Measurements from ENCODE around the gene GP5.

The GP5 gene

DNA sequence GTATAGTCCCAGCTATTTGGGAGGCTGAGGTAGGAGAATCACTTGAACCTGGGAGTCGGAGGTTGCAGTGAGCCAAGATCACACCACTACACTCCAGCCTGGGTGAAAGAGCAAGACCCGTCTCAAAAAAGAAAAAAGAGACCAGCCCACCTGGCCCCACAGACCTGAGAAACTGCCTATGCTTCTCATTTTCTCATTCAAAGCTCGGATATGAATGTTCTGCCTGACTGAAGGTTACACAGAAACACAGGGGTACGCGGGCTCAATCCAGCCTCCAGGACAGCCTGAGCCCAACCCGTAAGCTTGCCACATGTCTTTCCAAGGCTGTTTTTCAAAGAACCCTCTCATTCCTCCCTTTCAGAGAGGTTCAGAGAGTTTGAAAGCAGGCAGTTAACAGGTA lies 19.8 kb downstream of the GP5 start:
- no peak for DNase-seq (ENCODE audit: extremely low read depth in 1 of 2, low read depth in 1 of 2)

DNA sequence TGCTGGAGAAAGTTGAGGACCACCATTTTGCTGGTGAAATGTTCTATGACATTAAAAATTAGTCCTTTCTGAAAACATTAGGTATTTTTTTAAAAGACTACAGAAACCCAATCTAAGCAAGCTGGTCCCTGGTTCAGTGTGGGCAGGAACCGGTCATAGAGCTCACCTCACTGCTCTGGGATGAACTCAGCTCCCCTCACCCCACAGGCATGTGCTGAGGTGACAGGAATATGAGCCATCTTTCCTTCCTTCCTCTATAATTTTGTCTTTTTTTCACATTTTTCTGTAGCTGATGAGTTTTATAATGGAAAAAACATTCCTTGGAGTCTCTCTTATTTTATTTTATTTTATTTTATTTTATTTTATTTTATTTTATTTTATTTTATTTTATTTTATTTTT lies 21.4 kb downstream of the GP5 start:
- DNase-seq (ENCODE audit: extremely low read depth in 1 of 2, low read depth in 1 of 2): no peak

DNA sequence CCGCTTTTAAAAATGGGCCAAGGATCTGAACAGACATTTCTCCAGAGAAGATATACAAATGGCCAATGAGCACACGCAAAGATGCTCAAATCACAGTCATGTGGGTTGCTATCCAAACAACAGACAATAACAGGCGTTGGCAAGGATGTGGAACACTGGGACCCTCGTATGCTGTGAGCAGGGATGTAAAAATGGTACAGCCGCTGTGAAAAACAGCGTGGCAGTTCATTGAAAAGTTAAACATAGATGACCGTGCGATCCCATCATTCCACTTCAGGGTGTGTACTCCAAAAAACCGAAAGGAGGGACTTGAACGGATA lies 22.9 kb downstream of the GP5 start:
- no peak for DNase-seq (ENCODE audit: extremely low read depth in 1 of 2, low read depth in 1 of 2)

DNA sequence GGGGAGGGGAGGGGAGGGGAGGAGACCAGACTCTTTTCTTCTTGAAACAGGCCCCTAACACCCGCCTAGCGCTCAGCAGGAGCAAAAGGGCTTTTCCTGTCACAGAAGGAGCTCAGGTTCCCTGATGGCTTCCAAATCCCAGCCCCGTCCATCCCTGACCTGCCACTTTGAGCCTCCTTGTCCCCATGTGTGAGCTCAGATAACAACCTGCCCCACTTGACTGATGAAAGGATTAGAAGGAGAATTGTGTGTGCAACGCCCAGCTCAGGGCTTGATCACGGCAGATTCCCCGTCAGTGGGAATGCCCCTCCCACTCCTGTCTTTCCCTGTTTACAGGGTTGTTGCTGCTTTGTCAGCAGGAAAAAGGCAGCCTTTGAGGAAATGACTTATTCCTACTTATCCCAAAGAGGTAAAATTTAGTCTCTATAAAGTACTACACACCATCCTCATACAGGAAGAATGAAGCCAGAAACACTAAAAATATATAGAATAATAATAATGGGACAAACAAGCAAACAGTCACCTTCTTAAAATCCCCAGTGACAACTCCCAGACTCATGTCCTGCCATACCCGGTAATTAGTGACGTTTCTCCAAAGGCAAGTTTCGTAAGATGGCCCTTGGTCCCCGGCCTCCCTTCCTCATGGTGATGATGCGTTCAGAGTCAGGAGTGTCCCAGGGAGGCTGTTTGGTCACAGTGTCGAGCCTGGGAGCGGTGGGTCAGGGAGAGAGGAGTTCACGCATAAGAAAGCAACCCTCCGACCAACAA lies 23.4 kb downstream of the GP5 start:
- DNase-seq (ENCODE audit: extremely low read depth in 1 of 2, low read depth in 1 of 2): no peak

DNA sequence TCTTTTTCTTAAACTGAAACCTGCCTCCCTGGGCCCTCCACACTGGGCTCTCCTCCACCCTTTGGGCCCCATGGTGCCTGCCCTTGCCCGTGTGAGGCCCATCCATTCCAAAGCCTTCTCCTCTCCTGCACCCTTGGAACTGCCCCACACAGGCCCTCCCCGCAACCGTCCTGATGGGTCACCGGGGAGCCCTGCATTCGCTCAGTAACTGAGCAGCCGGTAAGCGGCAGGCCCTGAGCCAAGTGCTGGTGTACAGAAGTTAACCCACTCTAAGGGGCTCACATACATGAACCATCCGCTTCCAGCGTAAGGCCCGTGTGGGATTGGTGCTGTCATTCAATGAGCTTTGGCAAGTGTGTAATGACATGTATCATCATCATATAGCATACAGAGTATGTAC lies 24.1 kb downstream of the GP5 start:
- no peak for DNase-seq (ENCODE audit: extremely low read depth in 1 of 2, low read depth in 1 of 2)

DNA sequence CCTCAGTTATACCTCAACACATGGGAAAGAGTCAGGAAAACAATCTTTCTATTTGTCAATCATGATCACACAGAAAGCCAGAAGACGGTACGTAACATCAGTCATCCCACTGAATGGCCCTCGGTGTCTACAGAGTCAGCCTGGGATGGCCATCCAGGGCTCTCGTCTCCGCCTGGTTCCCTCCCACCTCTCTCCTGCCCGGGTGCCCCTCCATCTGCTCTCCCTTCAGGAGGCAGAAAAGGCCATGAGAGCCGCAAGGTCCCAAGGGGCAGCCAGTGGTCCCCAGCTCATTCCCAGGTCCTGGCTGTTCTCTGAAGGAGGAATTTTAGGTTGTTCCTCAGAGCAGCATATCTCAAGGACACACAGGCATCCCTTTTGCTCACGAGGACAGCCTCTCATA lies 25.2 kb downstream of the GP5 start:
- DNase-seq (ENCODE audit: extremely low read depth in 1 of 2, low read depth in 1 of 2): no peak

DNA sequence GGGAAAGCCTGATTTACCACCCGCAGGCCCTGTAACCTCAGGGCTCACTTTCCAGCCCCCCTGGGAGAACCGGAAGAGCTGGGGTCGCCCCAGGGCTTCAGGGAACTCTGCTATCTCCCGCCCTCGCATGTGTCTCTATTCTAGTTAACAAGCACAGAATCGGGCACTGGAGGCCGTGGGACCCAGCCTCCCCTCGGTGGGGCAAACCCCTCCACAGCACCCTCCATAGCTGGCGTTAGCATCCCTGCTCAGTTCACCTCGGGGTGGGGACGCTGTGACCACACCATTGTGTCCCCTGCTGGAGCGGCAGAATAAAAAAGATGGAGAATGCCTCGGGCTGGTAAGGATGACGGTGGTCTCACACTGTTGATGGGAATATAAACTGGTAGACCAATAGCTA lies 26.0 kb downstream of the GP5 start:
- DNase-seq (ENCODE audit: extremely low read depth in 1 of 2, low read depth in 1 of 2): no peak

DNA sequence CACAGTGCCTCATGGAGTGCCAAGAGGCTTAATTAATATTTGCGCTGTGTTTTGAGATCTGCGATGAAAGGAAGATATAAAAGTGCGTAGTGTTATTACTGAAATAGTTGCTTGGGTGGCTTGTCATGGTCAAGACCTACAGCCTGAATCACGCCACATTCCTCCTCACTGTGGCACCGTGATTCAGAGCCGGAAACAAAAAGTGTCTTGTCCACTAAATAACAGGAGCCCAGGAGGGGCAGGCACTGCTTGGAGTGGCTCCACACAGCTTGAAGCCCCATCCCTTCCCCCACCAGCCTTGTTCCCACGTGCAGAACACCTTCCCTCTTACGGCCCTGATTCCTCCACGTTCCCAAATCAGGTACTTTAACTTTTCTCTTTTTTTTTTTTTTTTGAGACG lies 28.3 kb downstream of the GP5 start:
- DNase-seq (ENCODE audit: extremely low read depth in 1 of 2, low read depth in 1 of 2): no peak

DNA sequence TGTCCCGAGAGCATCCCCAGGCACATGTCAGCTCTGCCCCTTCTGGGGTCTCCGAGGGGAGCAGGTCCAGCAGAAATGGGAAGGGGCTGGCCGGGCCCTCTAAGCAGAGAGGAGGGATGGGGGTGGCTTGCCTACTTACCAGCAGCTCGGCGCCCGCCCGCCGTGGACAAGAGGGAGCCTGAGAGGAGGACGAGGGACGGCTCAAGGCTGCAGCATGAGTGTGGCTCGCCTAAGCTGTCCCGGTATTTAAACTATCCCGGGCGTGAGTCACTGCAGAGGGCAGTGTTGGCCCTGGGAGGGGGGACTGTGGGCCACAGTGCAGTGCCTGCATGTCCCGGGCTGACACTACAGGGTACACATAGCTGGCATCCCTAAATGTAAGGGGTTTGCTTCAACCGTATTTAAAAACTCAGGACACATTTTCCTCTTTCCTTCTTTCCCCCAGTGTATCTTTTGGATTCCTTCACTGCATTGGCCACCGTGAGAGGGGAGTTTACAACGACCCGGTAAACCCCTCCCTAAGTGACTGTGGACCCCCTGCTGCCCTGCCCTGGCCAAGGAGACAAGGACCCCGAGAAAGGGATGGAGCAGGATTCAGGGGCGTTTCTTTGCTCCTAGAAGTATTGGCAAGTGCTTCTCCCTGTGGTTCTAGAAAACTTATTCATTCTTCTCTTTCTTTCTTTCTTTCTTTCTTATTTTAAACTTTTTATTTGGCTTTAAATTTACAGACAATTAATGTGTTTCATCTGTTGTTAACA lies 29.4 kb downstream of the GP5 start, which contains the start of gene LRRC15:
Gene LRRC15 (minus strand): TSS at position 222 of the 758 bp plus-strand sequence. CDS start 8,700 bp downstream, outside the sequence.
- no peak for DNase-seq (ENCODE audit: extremely low read depth in 1 of 2, low read depth in 1 of 2)

DNA sequence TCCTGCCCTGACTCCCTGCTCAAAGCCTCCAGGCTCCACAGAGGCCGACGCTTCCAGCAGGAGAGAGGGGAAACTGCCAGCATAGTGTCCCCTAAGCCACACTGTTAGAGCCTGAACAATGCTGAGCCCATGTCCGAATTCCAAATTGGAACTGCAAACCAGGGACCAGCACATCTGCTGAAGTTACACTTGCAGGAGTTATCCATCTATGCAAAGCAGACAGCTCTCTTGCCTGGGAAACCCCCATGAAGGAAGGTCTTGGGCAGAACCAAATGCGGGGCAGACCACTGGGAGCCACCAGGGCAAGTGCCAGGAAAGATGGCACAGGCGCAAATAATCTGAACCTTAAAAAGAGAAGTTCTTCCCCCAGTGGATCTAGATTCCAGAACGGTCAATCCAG lies 30.1 kb downstream of the GP5 start:
- no peak for DNase-seq (ENCODE audit: extremely low read depth in 1 of 2, low read depth in 1 of 2)

DNA sequence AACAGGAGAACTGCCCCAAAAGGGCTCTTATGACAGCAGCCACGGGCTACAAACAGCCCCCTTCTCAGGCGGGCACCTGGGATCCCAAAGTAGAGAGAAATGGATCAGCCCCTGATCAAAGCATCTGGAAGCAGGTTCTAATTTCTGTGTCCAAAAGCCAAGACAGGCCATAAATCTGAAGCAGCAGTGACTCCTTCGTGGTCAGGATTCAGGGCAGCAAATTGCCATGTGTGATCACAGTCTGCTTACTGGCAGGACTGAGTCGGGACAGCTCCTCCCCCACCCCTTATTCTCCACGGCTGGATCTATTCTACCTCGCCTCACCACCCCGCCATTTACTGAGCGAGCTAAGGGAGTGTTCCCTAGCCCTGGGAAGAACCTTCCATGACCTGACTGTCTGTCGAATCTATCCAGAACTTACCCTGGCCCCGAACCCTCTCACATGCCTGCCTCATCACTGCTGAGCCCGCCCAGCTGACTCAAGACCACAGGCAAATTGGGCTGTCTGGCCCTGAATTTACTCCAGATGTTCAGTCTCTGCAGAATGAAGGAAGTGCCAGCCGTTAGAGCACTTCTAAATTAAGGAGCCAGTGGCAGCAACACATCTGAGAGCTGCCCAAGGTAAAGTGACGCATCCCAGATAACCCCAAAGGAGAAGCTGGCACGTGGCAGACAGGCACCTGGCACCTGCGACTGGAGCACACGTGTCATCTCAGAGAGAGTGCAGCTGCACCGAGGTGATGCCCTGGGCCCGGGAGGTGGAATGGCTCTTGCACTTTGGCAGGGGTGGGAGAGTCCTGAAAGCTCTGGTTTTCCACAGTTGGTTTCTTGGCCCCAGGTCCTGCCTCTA lies 30.8 kb downstream of the GP5 start:
- no peak for DNase-seq (ENCODE audit: extremely low read depth in 1 of 2, low read depth in 1 of 2)

DNA sequence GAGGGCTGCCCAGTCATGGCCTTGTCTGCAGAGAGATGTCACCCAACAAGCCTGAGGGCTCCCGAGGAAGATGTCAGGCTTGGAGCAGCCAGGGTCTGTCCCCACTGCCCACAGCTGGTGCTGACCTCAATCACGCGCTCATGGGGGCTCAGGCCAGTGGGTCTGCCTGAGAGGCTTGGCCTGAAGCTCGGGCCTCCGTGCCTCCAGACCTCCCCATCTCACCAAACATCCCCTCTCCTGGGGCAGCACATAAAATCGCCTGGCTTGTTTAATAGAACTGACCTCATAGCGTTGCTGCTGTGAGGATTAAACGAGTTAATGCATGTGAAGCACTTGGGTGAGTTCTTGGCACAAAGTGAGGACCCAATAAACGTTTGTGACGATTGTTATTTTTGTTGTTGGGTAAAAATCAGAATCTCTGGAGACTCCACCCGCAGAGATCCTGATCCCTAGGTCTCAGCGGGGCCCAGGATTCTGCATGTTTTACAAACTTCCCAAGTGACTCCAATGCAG lies 33.0 kb downstream of the GP5 start:
- DNase-seq (ENCODE audit: extremely low read depth in 1 of 2, low read depth in 1 of 2): no peak

DNA sequence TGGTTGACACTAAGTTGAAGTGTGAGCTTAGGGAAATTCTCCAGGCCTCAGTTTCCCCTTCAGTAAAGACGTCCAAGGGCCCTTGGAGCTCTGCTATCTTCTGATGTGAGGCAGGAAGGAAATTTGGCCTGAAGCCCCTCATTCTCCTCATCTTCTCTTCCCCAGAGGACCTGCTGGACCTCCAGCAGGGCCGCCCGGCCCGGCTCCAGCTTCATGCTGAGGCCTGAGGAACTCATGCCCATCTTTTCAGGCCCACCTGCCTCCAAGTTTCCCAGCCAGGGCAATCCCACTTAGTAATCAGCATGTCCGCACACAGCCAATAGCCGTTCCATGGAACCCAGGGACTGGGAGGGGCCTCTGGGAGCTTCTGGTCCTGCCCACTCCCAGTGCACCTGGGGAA lies 33.5 kb downstream of the GP5 start:
- no peak for DNase-seq (ENCODE audit: extremely low read depth in 1 of 2, low read depth in 1 of 2)

DNA sequence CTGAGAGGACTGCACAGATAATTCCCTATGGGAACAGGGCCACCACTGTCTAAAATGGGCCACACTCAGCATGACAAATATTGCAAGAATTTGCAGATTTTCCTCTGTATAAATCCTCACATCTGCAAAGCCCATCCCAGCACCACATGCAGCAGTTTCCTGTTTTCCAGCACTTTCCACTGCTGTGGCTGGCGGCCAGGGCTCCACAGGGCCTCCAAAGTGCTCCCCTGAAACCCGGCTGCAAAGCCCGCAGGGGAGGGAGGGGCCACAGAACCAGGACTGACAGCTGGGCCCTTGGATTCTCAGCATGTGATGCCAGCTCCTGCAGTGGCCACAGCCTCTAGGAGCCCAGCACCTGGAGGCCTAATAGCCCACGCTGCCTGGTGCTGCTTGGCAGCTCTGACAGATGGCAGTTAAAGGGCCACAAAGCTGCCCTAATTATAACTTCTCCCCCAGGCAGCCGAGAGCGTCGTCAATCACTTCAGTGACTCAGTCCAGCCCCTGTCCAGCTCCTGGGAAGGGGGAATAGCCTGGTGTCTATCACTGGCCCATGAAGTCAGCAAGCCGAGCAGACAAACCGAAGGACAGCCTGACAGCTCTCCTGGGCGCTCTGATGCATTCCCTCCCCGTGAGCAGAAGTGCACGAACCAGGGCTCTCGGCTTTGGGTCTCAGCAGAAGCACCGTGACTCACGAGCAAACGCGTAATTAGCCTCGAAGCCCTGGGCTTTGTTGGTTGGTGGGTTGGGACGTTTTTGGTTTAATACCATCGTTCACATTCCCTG lies 34.2 kb downstream of the GP5 start:
- no peak for DNase-seq (ENCODE audit: extremely low read depth in 1 of 2, low read depth in 1 of 2)

DNA sequence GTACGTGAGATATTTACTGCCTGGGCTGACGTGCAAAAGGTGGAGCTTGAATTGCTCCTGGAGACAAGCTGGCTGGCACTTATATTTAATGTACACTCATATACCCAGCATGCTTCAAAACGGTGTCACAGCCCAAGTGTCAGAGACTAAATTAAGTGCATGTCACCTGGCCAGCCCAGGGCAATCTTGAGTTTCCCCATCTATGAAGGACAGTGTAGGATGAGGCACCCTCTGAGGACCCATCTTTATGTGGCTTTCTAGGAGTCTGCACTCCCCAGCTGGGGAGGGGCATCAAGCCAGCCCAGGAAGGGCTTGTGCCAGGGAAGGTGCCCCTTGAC lies 34.8 kb downstream of the GP5 start:
- no peak for DNase-seq (ENCODE audit: extremely low read depth in 1 of 2, low read depth in 1 of 2)

DNA sequence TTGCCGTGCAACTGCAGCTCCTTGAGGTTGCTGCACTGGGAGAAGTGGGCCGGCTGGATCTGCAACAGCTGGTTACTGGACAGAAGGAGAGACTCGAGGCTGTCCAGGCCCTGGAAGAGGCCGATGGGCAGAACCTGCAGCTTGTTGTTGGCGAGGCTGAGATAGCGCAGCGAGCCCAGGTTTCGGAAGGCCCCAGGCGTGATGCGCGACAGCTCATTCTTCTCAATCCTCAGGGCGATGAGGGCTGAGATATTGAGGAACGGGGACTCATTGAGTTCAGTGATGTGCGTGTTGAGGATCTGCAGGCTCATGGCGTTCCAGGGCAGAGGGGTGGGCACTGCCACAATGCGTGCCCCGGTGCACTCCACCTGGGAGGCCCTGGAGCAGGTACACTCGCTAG lies 38.5 kb downstream of the GP5 start:
- DNase-seq (ENCODE audit: extremely low read depth in 1 of 2, low read depth in 1 of 2): no peak

DNA sequence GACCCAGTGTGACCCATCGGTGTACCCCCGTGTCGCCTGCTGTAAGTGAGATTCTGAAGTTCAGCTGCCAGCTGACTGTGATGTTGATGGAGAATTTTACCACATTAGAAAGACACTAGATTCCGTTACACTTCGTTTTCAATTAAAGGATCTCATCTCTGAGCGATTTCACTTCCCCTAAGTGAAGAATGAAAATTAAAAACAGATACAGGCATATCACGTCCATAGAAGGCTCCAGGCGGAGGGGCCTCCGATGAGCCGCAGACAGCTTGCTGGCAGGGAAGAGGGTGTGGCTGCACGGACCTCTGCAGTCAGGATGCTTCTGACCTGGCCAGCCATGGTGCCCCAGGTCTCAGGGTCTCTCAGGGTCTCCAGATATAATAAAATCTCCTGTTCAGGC lies 41.4 kb downstream of the GP5 start:
- DNase-seq (ENCODE audit: extremely low read depth in 1 of 2, low read depth in 1 of 2): no peak

DNA sequence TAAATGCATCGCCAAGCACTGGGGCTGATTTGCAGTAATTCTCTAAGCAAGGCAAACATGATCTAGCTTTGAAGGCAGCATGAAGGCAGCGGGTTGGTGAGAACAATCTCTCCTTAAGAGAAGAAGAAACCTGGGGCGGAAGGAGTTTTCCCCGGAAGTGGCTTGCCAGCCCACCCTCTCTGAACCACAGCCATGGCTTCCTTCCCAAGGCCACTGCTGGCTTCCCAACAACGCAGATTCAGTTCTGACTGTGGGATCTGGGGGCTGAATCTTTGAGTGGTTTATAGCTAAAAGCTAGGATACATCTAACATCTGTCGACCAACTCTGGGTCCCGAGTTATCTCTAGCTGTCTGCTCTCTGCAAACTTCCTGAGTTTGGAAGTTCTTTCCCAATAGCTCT lies 43.7 kb downstream of the GP5 start:
- no peak for DNase-seq (ENCODE audit: extremely low read depth in 1 of 2, low read depth in 1 of 2)

DNA sequence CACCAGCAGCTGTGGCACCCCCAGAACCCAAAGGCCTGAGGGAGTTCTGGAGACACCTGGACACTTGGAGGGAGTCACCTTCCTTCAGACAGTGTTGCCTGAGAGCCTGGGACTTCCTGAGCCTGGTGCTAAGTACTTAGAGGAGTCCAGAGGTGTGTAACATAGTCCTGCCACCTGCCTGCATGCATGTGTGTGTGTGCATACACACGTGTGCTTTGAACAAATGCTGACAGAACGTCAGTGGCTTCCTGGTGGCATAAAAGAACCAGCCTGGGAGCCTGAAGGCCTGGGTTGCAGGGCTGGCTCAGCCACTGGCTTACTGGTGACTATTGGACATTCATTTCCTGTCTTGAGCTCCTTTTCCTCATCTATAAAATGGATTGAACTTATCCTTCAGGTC lies 44.8 kb downstream of the GP5 start:
- no peak for DNase-seq (ENCODE audit: extremely low read depth in 1 of 2, low read depth in 1 of 2)

DNA sequence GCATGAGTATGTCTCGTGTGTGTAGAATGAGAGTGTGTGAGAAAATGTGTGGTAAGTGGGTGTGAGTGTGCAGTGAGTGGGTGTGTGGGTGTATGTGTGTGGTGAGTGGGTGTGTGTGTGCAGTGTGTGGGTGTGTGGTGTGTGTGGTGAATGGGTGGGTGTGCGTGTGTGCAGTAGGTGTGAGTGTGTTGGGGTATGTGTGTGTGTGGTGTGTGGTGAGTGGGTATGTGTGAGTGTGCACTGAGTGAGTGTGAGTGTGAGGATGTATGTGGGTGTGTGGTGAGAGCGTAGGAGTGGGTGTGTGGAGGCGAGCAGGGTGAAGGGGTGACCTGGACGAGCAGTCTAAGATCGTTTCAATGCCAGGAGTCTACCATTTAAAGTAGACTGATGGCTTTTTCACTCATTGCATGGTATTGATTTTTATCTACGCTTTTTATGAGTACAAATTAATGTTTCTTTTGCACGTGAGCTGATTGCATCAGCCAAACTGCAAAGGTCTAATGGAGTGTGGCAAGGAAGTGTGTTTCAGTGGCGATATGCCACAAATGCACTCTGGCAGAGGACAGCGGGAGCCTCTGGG lies 46.3 kb downstream of the GP5 start:
- DNase-seq (ENCODE audit: extremely low read depth in 1 of 2, low read depth in 1 of 2): no peak

Data from stimulated activated CD8-positive, alpha-beta memory T cell treated with anti-CD3 and anti-CD28 coated beads, Interleukin-7, amount 100 ng/mL, for 48 hours (primary cell).